Panc1 (cell line): ENCODE results near the gene ATP11A. TPM values are rescaled to one million over a fixed set of nuclear protein-coding genes. Genes with fewer than 3 reads are reported as not detected.

Experiments
- ATAC-seq: fragments of 200-7000 bp; cut with Tn5 transposase; 2 replicates; pipeline ENCODE4 v1.9.1; 2020; ENCODE audit warnings: mild to moderate bottlenecking, moderate library complexity
- BruUV-seq: library from RNA; stranded (reverse); fragments of 400-500 nt; replicated peaks from 2 replicates; lab custom pipeline; 2021; lab: Mats Ljungman, UMichigan
- CTCF ChIA-PET: fragments of 300-600 bp; sonication (Branson Sonifier 250); formaldehyde crosslinking; loops from one replicate; lab custom pipeline; 2022; ENCODE audit warnings: antibody characterized with exemption; lab: Charles Lee
- POLR2A ChIA-PET: fragments of 300-600 bp; sonication (Branson Sonifier 250); formaldehyde crosslinking; loops from one replicate; lab custom pipeline; 2022; ENCODE audit warnings: antibody characterized with exemption; lab: Charles Lee
- DNase-seq: peaks from one replicate; pipeline ENCODE4 v3.0.0-alpha.2; 2010; ENCODE audit warnings: low read depth, low spot score
- H3K27ac ChIP-seq: 2 replicates; pipeline ENCODE4 v1.5.1; 2011; ENCODE audit warnings: mild to moderate bottlenecking, low read length, inconsistent platforms
- H3K27me3 ChIP-seq: fragments of 200-500 bp; sonication (Bioruptor generic); 2 replicates; pipeline ENCODE4 v1.6.0; 2014; ENCODE audit warnings: low read length, inconsistent platforms; ENCODE audit not compliant: control insufficient read depth, insufficient read depth
- H3K36me3 ChIP-seq: fragments of 200-500 bp; sonication (Bioruptor generic); 2 replicates; pipeline ENCODE4 v1.5.1; 2014; ENCODE audit warnings: inconsistent platforms, mild to moderate bottlenecking, low read length, moderate library complexity; ENCODE audit not compliant: control insufficient read depth, insufficient read depth
- H3K4me1 ChIP-seq: 2 replicates; pipeline ENCODE4 v1.5.1; 2011; ENCODE audit warnings: inconsistent platforms, mild to moderate bottlenecking, low read length, moderate library complexity; ENCODE audit not compliant: control insufficient read depth, insufficient read depth
- H3K4me3 ChIP-seq, 2 experiments: 2 replicates each; pipeline ENCODE4 v1.5.1; 2011 to 2012; ENCODE audit warnings: low read depth in 2 of 2, low read length in 2 of 2, mild to moderate bottlenecking in 2 of 2, inconsistent platforms in 1 of 2, moderate library complexity in 1 of 2
- H3K9me3 ChIP-seq: fragments of 200-500 bp; sonication (Bioruptor generic); 2 replicates; pipeline ENCODE4 v1.5.1; 2014; ENCODE audit warnings: low read depth, mild to moderate bottlenecking, inconsistent platforms, low read length, moderate library complexity; ENCODE audit not compliant: control insufficient read depth, insufficient read depth
- CTCF ChIP-seq: fragments of 450-650 bp; IDR thresholded peaks from 2 replicates; pipeline ENCODE4 v1.5.1; 2017; ENCODE audit warnings: mild to moderate bottlenecking
- POLR2AphosphoS5 ChIP-seq: IDR thresholded peaks from 2 replicates; pipeline ENCODE4 v1.6.1; 2012; ENCODE audit warnings: mild to moderate bottlenecking, low read depth, low read length, moderate library complexity
- SIN3A ChIP-seq: IDR thresholded peaks from 2 replicates; pipeline ENCODE4 v1.6.1; 2012; ENCODE audit warnings: low read depth, mild to moderate bottlenecking, low read length, moderate library complexity, borderline replicate concordance; ENCODE audit not compliant: insufficient read depth
- TCF7L2 ChIP-seq: IDR thresholded peaks from 2 replicates; pipeline ENCODE4 v1.6.1; 2011; ENCODE audit warnings: mild to moderate bottlenecking, low read depth, low read length, inconsistent platforms
- in situ Hi-C: cut with HindIII; loops from 2 replicates; pipeline ENCODE4 v1.10.0; 2016; ENCODE audit warnings: low sequenced_read_pairs, low pct_unique_long_range_greater_than_20kb
- intact Hi-C: fragments of 100-400 bp; cut with micrococcal nuclease; formaldehyde crosslinking; loops from one replicate; pipeline ENCODE4 v1.10.0; 2022; ENCODE audit not compliant: unreplicated experiment
- total RNA-seq: library from RNA; stranded (reverse); gene quantifications from one replicate; pipeline ENCODE4 v1.2.1, GENCODE V29; 2021; ENCODE audit not compliant: unreplicated experiment
- TF ChIP-seq, protein P1 (sequence below), 2 experiments: IDR thresholded peaks; 2 replicates each; pipeline ENCODE4 v1.6.1; 2011 to 2012; ENCODE audit warnings: low read depth in 2 of 2, control low read depth in 1 of 2, low read length in 1 of 2, mild to moderate bottlenecking in 1 of 2, moderate library complexity in 1 of 2; ENCODE audit not compliant: insufficient read depth in 1 of 2

Gene ATP11A
- total RNA-seq, 1 experiment from 2014 or later: 85.8 TPM

DNA sequence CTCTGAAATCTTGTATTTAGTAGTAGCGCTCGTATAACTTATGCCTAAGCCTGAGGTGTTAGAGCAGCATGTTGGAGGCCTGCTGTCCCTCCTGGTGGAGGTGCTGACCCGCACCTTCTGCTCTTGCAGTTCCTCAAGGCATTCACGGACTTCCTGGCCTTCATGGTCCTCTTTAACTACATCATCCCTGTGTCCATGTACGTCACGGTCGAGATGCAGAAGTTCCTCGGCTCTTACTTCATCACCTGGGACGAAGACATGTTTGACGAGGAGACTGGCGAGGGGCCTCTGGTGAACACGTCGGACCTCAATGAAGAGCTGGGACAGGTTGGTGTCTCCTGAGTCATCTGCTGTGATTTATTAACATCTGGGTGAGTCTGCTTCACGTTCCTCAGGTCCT, 136.7 kb downstream of the ATP11A start:
- intact Hi-C loops: no loop called here
- TF ChIP-seq TCF7L2 (no peak), POLR2AphosphoS5 (no peak), CTCF (no peak), SIN3A (no peak)
- TF ChIP-seq, protein P1, sequence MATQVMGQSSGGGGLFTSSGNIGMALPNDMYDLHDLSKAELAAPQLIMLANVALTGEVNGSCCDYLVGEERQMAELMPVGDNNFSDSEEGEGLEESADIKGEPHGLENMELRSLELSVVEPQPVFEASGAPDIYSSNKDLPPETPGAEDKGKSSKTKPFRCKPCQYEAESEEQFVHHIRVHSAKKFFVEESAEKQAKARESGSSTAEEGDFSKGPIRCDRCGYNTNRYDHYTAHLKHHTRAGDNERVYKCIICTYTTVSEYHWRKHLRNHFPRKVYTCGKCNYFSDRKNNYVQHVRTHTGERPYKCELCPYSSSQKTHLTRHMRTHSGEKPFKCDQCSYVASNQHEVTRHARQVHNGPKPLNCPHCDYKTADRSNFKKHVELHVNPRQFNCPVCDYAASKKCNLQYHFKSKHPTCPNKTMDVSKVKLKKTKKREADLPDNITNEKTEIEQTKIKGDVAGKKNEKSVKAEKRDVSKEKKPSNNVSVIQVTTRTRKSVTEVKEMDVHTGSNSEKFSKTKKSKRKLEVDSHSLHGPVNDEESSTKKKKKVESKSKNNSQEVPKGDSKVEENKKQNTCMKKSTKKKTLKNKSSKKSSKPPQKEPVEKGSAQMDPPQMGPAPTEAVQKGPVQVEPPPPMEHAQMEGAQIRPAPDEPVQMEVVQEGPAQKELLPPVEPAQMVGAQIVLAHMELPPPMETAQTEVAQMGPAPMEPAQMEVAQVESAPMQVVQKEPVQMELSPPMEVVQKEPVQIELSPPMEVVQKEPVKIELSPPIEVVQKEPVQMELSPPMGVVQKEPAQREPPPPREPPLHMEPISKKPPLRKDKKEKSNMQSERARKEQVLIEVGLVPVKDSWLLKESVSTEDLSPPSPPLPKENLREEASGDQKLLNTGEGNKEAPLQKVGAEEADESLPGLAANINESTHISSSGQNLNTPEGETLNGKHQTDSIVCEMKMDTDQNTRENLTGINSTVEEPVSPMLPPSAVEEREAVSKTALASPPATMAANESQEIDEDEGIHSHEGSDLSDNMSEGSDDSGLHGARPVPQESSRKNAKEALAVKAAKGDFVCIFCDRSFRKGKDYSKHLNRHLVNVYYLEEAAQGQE (IDR thresholded peaks at IDR 0.05; ENCODE audit: insufficient read depth in 1 of 2, low read depth in 2 of 2, low read length in 1 of 2): no peak
- ChIA-PET CTCF (no interaction called here), POLR2A (no interaction called here)
- no peaks in the 10 kb centered on the region for H3K4me1 ChIP-seq
- H3K4me3 ChIP-seq: no peak overlapping the region
- in situ Hi-C loops: no loop called here
- ATAC-seq: no peak
- no TSS peak for BruUV-seq
- H3K9me3 ChIP-seq: no peaks in the 10 kb centered on the region
- DNase-seq: no peak
- H3K36me3 ChIP-seq: peaks cover 2% of the 10 kb centered on the region; the same call in 1 of the 2 replicates
- no peak overlapping the region for H3K27ac ChIP-seq
- no peaks in the 10 kb centered on the region for H3K27me3 ChIP-seq

GRCh38 chr13:112828082-112828699, 138.4 kb downstream of the ATP11A start:
- BruUV-seq: no TSS peak
- in situ Hi-C loops: no loop called here
- no peak for TF ChIP-seq CTCF
- TF ChIP-seq, protein P1 (IDR thresholded peaks at IDR 0.05; ENCODE audit: insufficient read depth in 1 of 2, low read depth in 2 of 2, low read length in 1 of 2): no peak
- TF ChIP-seq TCF7L2: no peak
- no peak for TF ChIP-seq SIN3A
- TF ChIP-seq POLR2AphosphoS5: no peak
- no peaks in the 10 kb centered on the region for H3K4me1 ChIP-seq
- peaks cover 2% of the 10 kb centered on the region; the same call in 1 of the 2 replicates for H3K36me3 ChIP-seq
- ChIA-PET POLR2A (no interaction called here), CTCF (no interaction called here)
- no peak overlapping the region for H3K27ac ChIP-seq
- intact Hi-C loops: no loop called here
- ATAC-seq (no peak), DNase-seq (no peak)
- H3K9me3 ChIP-seq: no peaks in the 10 kb centered on the region
- no peaks in the 10 kb centered on the region for H3K27me3 ChIP-seq
- no peak overlapping the region for H3K4me3 ChIP-seq
